IMR-90 (cell line): ENCODE results near the gene ALCAM.

Source experiments
- BHLHE40 ChIP-seq: fragments of 150-350 bp; IDR thresholded peaks from 2 replicates; pipeline ENCODE4 v1.6.1; 2016; ENCODE audit warnings: mild to moderate bottlenecking, low read depth, low read length
- CHD1 ChIP-seq: IDR thresholded peaks from 2 replicates; pipeline ENCODE4 v1.6.1; 2012; ENCODE audit warnings: low read depth, low read length, improper control_type of control experiment
- MAZ ChIP-seq: IDR thresholded peaks from 2 replicates; pipeline ENCODE4 v1.6.1; 2012; ENCODE audit warnings: low read depth, mild to moderate bottlenecking, low read length, improper control_type of control experiment, moderate library complexity, borderline replicate concordance
- POLR2A ChIP-seq: IDR thresholded peaks from 2 replicates; pipeline ENCODE4 v1.6.1; 2012; ENCODE audit warnings: mild to moderate bottlenecking, low read depth, low read length
- TF ChIP-seq, protein P1 (sequence below): conservative IDR thresholded peaks from 2 replicates; pipeline ENCODE4 v1.5.1; 2012; ENCODE audit warnings: mild to moderate bottlenecking, low read depth, low read length, improper control_type of control experiment

DNA sequence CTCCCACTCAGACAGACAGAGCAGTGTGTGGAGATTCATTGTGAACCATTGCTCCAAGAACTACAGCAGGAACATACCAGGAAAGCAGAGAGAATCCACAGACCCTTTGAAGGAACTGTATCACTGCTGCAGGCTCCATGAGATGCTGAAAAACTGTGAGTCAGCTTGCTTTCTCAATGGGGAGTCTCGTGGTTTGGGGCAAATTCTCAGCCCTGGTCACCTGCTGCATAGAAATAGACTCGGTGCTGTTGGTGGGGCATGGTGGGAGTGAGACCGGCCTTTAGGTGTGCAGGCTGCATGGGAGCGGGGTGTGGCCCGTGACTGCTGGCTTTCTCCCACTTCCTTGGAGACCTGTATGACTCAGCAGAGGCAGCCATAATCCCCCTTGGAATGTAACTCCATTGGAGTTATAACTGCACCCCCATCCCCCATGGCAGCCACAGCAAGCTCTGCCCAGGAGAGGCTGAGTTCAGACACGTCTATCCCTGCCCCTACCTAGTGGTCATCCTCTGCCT, 35.6 kb downstream of the ALCAM start:
- TF ChIP-seq POLR2A (no peak), BHLHE40 (no peak), CHD1 (no peak), MAZ (no peak)
- TF ChIP-seq, protein P1, sequence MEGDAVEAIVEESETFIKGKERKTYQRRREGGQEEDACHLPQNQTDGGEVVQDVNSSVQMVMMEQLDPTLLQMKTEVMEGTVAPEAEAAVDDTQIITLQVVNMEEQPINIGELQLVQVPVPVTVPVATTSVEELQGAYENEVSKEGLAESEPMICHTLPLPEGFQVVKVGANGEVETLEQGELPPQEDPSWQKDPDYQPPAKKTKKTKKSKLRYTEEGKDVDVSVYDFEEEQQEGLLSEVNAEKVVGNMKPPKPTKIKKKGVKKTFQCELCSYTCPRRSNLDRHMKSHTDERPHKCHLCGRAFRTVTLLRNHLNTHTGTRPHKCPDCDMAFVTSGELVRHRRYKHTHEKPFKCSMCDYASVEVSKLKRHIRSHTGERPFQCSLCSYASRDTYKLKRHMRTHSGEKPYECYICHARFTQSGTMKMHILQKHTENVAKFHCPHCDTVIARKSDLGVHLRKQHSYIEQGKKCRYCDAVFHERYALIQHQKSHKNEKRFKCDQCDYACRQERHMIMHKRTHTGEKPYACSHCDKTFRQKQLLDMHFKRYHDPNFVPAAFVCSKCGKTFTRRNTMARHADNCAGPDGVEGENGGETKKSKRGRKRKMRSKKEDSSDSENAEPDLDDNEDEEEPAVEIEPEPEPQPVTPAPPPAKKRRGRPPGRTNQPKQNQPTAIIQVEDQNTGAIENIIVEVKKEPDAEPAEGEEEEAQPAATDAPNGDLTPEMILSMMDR: no peak
